Activated T-cell treated with anti-CD3 and anti-CD28 coated beads, Interleukin-2, amount 50 U/mL, for 72 hours (primary cell): Measurements from ENCODE around the gene MLST8. TPM values are rescaled to one million over a fixed set of nuclear protein-coding genes. Genes with fewer than 3 reads are reported as not detected.

Experiments
- ATAC-seq, 2 donors: fragments of 150-1000 bp; cut with Tn5 transposase; replicated peaks in 1 of 2; 2 replicates each; pipeline ENCODE4 v1.10.0; 2021; ENCODE audit warnings: moderate library complexity in 2 of 2, mild to moderate bottlenecking in 1 of 2
- DNase-seq, 2 donors: peaks; one replicate each; pipeline ENCODE4 v3.0.0; 2021 to 2022; ENCODE audit warnings: mixed read lengths in 1 of 2
- H3K27ac Mint-ChIP-seq: one replicate; pipeline ENCODE4 v1.8.0; 2022; ENCODE audit warnings: mild to moderate bottlenecking, moderate library complexity, mixed read lengths
- H3K27me3 Mint-ChIP-seq: one replicate; pipeline ENCODE4 v1.8.0; 2022; ENCODE audit warnings: low read depth, mixed read lengths
- H3K36me3 Mint-ChIP-seq, 2 donors: one replicate each; pipeline ENCODE4 v1.8.0; 2022; ENCODE audit warnings: mixed read lengths in 2 of 2, mild to moderate bottlenecking in 1 of 2; ENCODE audit not compliant: insufficient read depth in 2 of 2
- H3K4me1 Mint-ChIP-seq: one replicate; pipeline ENCODE4 v1.8.0; 2022; ENCODE audit warnings: low read depth, mixed read lengths
- H3K4me3 Mint-ChIP-seq, 2 donors: one replicate each; pipeline ENCODE4 v1.8.0; 2022; ENCODE audit warnings: mild to moderate bottlenecking in 2 of 2, mixed read lengths in 2 of 2, moderate library complexity in 2 of 2
- H3K9me3 Mint-ChIP-seq, 2 donors: one replicate each; pipeline ENCODE4 v1.8.0; 2022; ENCODE audit warnings: mixed read lengths in 2 of 2
- total RNA-seq, 2 donors: library from RNA; stranded (reverse); gene quantifications; one replicate each; pipeline ENCODE4 v1.2.3, GENCODE V29; 2022

Gene MLST8
- total RNA-seq, 2 donors from 2014 or later: 54.9 to 65.6 TPM

DNA sequence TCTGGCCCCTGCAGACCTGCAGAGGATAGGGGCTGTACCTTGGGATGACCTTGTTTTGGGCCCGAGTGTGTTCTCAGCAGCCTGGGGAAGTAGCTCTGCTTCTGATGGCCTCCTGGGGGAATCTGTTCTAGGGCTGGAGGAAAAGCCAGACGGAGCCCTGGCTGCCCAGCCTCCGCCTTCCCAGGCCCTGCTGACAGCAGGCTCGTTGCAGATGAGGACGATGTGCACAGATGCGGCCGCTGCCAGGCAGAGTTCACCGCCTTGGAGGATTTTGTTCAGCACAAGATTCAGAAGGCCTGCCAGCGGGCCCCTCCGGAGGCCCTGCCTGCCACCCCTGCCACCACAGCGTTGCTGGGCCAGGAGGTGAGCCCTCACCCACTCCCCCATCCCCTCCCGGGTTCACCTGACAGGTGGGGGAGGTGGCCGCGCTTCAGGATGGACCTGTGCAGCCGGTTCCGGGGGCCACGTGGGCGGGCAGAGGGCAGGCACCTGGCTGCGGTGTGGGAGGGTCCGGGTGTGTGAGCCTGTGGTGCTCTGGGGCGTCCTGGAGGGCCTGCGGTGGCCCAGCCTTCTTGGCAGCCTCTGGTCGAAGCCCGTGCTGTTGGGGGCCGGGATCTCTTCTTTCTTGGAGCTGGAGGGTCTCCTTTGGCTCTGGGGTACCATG is 23.0 kb downstream of the MLST8 start:
- ATAC-seq (no peak), DNase-seq (no peak)
- H3K27ac Mint-ChIP-seq: no peak overlapping the region
- H3K36me3 Mint-ChIP-seq: no peaks in the 10 kb centered on the region
- peaks cover 18% of the 10 kb centered on the region for H3K4me1 Mint-ChIP-seq
- no peak overlapping the region for H3K4me3 Mint-ChIP-seq
- H3K9me3 Mint-ChIP-seq: no peaks in the 10 kb centered on the region
- no peaks in the 10 kb centered on the region for H3K27me3 Mint-ChIP-seq

DNA sequence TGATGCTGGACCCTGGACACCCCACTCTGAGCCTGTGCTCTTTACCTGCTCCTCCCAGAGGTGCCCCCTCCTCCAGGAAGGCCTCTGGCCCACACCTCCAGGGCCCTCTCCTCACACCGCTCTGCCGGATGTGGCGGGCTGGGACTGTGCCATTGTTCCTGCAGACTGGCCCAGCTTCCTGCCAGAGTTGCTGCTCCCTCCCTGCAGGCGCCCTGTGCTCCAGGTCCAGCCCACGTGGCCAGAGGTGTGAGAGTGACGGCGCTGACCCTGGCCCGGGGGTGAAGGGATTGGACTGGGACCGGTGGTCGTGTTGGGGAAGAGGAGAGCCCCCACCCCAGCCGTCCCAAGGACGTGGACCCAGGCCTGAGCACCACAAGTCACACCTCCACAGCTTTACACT is 23.8 kb downstream of the MLST8 start:
- Mint-ChIP-seq H3K27ac (no peak overlapping the region), H3K9me3 (no peaks in the 10 kb centered on the region), H3K4me1 (peaks cover 18% of the 10 kb centered on the region)

DNA sequence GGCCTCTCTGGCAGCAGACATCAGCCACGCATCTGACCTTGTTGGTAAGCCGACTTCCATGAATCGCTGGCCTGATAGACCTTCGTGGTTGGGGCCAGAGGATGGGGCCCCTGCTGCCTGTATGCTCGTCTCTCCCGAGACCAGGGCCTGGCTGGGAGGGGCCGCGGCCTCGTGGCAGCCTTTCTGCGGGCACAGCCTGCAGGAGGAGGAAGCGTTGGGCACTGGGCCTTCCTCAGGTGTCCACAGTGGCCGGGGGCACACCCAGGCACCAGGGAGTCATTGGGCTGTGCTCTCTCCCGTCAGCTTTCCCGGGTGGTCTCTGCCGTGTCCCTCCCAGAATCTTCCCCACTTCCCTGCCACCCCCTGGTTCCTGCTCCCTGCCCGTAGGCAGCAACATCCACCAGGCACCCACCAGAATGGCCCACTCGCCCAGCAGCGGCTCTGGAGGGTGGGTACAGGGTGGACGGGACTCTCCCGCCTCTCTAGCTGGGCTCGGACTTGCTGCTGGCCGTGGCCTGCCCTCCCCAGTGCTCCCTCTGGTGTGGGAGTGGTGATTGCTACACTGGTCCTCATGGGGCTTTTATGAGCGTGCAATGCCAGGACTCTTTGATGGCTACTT is 24.5 kb downstream of the MLST8 start:
- H3K9me3 Mint-ChIP-seq: no peaks in the 10 kb centered on the region
- no peak overlapping the region for H3K4me3 Mint-ChIP-seq
- no peak overlapping the region for H3K27ac Mint-ChIP-seq
- ATAC-seq: no peak
- peaks cover 12% of the 10 kb centered on the region for H3K4me1 Mint-ChIP-seq
- no peak for DNase-seq
- H3K27me3 Mint-ChIP-seq: no peaks in the 10 kb centered on the region
- H3K36me3 Mint-ChIP-seq: peaks cover 0 to 3% of the 10 kb centered on the region in 2 donors

More for the DNA sequence above, 23.8 kb downstream of the MLST8 start:
- ATAC-seq: no peak
- no peak overlapping the region for H3K4me3 Mint-ChIP-seq
- H3K36me3 Mint-ChIP-seq: peaks cover 0 to 3% of the 10 kb centered on the region in 2 donors
- H3K27me3 Mint-ChIP-seq: no peaks in the 10 kb centered on the region
- no peak for DNase-seq

DNA sequence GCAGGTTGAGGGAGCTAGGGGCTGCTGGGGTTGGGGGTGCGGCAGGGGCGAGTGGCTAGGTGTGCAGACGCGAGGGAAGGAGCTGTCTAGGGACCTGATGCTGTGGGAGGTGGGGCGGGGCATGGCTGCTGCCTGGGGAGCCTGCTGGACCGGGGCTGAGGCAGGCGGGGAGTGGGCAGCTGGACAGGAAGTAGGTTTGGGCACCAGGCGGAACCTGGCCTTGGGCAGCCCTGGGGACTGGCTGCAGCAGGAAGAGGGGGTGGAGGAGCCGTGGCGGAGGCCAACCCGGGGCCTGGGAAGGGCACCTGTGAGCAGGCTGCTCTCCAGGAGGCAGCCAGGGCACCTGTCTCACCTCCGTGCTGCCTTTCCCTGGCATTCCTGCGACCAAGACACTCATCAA is 25.1 kb downstream of the MLST8 start:
- Mint-ChIP-seq H3K27ac (no peak overlapping the region), H3K36me3 (peaks cover 1 to 4% of the 10 kb centered on the region in 2 donors), H3K27me3 (no peaks in the 10 kb centered on the region), H3K9me3 (no peaks in the 10 kb centered on the region), H3K4me1 (peaks cover 8% of the 10 kb centered on the region), H3K4me3 (no peak overlapping the region)
- no peak for DNase-seq
- no peak for ATAC-seq

DNA sequence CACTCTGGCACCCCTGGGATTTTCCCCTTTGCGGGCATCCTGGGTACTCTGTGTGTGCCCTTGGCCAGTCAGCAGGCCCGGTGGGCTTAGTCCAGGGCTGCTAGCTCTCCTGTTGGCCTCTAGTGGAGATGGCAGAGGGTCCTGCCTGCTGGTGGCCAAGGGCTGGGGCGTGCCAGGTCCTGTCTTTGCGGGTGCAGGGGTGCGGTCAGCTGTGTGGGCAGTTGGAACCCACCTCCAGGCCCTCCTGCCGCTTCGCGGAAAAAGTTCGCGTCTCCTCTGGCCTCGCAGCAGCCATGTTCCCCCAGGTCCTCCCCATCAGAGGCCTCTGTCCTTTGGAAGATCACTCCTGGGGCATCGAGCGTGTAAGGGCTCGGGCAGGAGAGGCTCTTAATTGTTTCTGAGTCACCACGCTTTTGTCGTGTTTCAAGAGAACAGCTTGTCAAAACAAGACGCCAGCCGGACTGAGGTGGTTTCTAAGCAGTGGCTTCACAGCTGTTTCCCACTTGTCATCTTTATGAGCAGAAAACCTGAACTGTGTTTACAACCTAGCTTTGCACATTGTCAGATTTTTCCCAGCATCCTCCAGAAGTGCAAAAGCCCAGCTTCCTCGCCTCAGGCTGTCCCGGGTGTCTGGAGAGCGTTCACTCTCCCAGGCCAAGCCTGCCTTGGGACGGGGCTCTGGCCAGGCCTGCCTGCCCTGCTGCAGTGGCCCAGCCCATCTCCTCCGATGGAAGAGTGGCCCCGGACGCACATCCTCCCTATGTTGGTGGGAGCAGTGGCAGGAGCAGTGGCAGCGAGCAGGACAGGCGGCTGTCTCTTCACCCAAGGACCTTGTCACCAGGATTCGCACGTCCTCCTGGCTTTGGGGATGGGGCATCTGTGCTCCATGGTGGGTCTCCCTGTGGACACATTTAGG is 26.0 kb downstream of the MLST8 start:
- Mint-ChIP-seq H3K4me3 (no peak overlapping the region), H3K4me1 (peaks cover 2% of the 10 kb centered on the region), H3K27ac (no peak overlapping the region), H3K27me3 (no peaks in the 10 kb centered on the region), H3K36me3 (peaks cover 2 to 4% of the 10 kb centered on the region in 2 donors), H3K9me3 (no peaks in the 10 kb centered on the region)
- no peak for DNase-seq
- no peak for ATAC-seq

DNA sequence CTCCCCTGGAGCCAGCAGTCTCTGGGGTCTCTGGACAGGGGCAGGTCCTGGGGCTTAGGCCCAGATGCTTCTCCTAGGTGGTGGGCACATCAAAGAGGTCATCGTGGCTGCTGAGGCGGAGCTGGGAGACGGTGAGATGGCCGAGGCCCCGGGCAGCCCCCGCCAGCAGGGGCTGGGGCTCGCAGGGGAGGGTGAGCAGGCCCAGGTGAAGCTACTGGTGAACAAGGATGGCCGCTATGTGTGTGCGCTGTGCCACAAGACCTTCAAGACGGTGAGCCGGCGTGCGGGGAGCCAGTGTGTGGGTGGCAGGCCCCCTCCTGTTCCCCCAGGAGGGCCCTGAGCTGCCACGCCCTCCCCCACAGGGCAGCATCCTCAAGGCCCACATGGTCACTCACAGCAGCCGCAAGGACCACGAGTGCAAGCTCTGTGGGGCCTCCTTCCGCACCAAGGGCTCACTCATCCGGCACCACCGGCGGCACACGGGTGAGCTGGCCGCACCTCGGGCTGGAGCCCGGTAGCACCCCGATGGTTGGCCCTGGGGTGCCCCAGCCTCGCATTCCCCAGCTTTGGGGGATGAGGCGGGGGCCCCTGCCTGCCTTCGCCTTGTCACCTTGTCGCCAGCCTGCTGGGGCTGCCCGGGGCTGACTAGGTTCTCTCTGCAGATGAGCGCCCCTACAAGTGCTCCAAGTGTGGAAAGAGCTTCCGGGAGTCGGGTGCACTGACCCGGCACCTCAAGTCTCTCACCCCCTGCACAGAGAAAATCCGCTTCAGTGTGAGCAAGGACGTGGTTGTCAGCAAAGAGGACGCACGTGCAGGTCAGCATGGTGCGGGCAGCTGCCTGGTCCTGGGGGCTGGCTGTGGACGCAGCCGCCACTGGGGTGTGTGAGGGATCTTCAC is 27.1 kb downstream of the MLST8 start:
- Mint-ChIP-seq H3K27ac (no peak overlapping the region), H3K27me3 (no peaks in the 10 kb centered on the region), H3K9me3 (no peaks in the 10 kb centered on the region), H3K4me1 (no peaks in the 10 kb centered on the region), H3K36me3 (peaks cover 2 to 4% of the 10 kb centered on the region in 2 donors), H3K4me3 (no peak overlapping the region)
- DNase-seq (no peak), ATAC-seq (no peak)

DNA sequence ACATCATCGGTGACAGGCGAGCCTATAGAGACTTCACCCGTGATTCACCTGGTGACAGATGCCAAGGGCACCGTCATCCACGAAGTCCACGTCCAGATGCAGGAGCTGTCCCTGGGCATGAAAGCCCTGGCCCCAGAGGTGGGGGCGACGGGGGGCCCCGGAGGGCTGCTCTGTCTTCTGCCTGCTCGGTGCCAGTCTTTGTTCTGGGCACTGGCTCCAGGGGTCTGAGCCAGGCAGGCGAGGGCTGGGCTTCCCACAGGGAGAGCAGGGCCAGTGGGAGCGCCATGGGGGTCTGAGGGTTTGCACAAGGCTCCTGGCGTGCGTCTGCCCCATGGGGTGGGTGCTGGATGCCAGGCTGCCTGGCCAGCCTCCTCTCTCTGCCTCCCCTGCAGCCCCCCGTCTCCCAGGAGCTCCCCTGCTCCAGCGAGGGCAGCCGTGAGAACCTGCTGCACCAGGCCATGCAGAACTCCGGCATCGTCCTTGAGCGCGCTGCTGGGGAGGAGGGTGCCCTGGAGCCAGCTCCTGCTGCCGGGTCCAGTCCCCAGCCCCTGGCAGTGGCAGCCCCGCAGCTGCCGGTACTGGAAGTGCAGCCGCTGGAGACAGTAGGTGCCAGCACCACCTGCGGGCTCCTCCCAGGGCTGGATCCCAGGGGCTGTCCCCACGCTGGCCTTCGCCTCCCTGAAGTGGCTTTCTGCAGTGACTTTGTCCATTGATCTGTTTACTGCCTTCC is 28.0 kb downstream of the MLST8 start:
- Mint-ChIP-seq H3K27ac (peak overlapping the region; percentile 22), H3K36me3 (peaks cover 2 to 4% of the 10 kb centered on the region in 2 donors), H3K4me1 (no peaks in the 10 kb centered on the region), H3K9me3 (no peaks in the 10 kb centered on the region), H3K4me3 (no peak overlapping the region), H3K27me3 (no peaks in the 10 kb centered on the region)
- DNase-seq (no peak), ATAC-seq (no peak)

DNA sequence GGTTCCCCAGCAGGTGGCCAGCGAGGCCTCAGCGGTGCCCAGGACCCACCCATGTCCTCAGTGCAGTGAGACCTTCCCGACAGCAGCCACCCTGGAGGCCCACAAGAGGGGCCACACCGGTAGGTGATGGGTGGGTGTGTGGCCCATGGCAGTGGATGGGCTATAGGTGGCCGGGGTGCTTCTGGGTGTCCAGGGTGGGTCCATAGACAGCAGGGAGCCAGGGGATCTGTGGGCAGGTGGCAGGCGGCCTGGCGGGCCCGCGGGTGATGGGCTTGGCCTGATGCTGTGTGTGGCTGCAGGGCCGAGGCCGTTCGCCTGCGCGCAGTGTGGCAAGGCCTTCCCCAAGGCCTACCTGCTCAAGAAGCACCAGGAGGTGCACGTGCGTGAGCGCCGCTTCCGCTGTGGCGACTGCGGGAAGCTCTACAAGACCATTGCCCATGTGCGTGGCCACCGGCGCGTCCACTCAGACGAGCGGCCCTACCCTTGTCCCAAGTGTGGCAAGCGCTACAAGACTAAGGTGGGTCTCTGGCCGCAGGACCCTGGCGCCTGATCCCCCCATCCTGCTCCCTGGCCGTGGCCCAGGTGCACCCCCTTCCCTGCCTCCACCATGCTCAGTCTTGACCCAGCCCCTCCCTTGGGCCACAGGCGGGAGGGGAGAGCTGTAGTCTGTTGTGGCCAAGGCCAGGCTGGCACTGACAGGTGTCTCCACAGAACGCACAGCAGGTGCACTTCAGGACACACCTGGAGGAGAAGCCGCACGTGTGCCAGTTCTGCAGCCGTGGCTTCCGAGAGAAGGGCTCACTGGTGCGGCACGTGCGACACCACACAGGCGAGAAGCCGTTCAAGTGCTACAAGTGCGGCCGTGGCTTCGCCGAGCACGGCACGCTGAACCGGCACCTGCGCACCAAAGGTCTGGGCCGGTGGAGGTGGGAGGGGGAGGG is 28.9 kb downstream of the MLST8 start:
- no peak for DNase-seq
- peak overlapping the region; percentile 22 for H3K27ac Mint-ChIP-seq
- H3K9me3 Mint-ChIP-seq: no peaks in the 10 kb centered on the region
- no peak for ATAC-seq
- no peaks in the 10 kb centered on the region for H3K4me1 Mint-ChIP-seq
- H3K36me3 Mint-ChIP-seq: peaks cover 2 to 4% of the 10 kb centered on the region in 2 donors
- H3K27me3 Mint-ChIP-seq: no peaks in the 10 kb centered on the region
- H3K4me3 Mint-ChIP-seq: no peak overlapping the region

DNA sequence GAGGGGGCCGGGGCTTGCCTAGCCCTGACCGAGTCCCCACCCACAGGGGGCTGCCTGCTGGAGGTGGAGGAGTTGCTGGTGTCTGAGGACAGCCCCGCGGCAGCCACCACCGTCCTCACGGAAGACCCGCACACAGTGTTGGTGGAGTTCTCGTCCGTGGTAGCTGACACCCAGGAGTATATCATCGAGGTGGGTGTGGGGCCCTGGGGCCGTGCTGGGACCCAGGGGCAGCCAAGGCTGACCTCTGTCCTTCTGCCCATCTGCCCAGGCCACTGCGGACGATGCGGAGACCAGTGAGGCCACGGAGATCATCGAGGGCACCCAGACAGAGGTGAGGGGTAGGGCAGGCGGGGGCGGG is 29.5 kb downstream of the MLST8 start:
- DNase-seq: no peak
- ATAC-seq: no peak
- no peaks in the 10 kb centered on the region for H3K9me3 Mint-ChIP-seq
- H3K36me3 Mint-ChIP-seq: peaks cover 2 to 4% of the 10 kb centered on the region in 2 donors
- no peaks in the 10 kb centered on the region for H3K27me3 Mint-ChIP-seq
- no peaks in the 10 kb centered on the region for H3K4me1 Mint-ChIP-seq
- no peak overlapping the region for H3K4me3 Mint-ChIP-seq
- H3K27ac Mint-ChIP-seq: no peak overlapping the region

DNA sequence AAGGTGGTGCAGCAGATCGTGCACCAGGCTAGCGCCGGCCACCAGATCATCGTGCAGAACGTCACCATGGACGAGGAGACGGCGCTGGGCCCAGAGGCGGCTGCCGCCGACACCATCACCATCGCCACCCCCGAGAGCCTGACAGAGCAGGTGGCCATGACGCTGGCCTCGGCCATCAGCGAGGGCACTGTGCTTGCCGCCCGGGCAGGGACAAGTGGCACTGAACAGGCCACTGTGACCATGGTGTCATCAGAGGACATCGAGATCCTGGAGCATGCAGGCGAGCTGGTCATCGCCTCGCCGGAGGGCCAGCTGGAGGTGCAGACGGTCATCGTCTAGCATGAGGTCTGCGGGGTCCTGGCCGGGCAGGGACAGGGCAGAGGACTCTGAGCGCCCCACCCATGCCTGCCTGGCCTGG is 30.0 kb downstream of the MLST8 start:
- Mint-ChIP-seq H3K4me3 (no peak overlapping the region), H3K36me3 (peaks cover 2 to 4% of the 10 kb centered on the region in 2 donors), H3K4me1 (no peaks in the 10 kb centered on the region), H3K9me3 (no peaks in the 10 kb centered on the region), H3K27me3 (no peaks in the 10 kb centered on the region), H3K27ac (no peak overlapping the region)
- ATAC-seq (peak in 1 of 2 donors; percentile 2), DNase-seq (no peak)

DNA sequence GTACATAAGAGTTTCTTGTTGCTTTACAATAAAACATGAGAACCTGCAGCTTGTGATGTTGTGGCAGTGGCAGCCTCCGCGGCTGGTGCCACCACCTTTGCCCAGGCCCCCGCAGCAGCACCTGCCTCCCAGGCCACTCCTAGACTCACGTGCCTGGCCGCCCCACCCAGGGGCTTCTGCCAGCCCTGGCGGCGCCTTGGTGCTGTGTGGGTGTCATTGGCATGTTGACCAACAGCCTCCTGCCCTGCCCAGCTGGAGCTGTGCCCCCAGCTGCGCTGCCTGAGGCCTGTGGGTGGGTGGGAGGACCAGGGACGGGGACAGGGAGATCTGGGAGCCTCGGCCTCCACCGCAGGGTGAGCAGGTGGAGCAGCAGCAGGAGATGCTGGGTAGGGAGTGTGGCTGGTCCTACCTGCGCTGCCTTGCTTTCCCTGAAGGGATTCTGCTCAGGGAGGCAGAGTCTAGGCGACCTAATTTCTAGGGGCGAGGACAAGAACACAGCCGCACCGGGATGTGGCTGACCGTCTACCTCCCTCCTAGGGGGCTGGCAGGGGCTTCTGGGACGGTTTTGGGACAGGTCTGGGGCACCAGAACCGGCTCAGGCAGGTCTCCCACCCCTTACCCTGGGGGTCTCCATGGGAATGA is 30.6 kb downstream of the MLST8 start:
- H3K27me3 Mint-ChIP-seq: no peaks in the 10 kb centered on the region
- no peaks in the 10 kb centered on the region for H3K4me1 Mint-ChIP-seq
- peaks cover 2 to 4% of the 10 kb centered on the region in 2 donors for H3K36me3 Mint-ChIP-seq
- no peak overlapping the region for H3K4me3 Mint-ChIP-seq
- no peak overlapping the region for H3K27ac Mint-ChIP-seq
- no peaks in the 10 kb centered on the region for H3K9me3 Mint-ChIP-seq
- DNase-seq (no peak), ATAC-seq (peak in 1 of 2 donors; percentile 18)
